SK-N-SH (cell line): ENCODE data around the gene IL1RL2.

ENCODE experiments used
- CHD2 ChIP-seq: fragments of 150-350 bp; IDR thresholded peaks from 2 replicates; pipeline ENCODE4 v1.6.1; 2018; ENCODE audit warnings: low read length; ENCODE audit not compliant: partially characterized antibody
- CTCF ChIP-seq: fragments of 200-600 bp; sonication (generic); IDR thresholded peaks from 2 replicates; pipeline ENCODE4 v1.6.1; 2017; ENCODE audit warnings: antibody characterized with exemption, mild to moderate bottlenecking, moderate library complexity
- FOXJ3 ChIP-seq: sonication (generic); formaldehyde crosslinking; IDR thresholded peaks from 2 replicates; pipeline ENCODE4 v1.5.1; 2020; ENCODE audit warnings: mild to moderate bottlenecking, missing genetic modification reagents
- RAD21 ChIP-seq: IDR thresholded peaks from 2 replicates; pipeline ENCODE4 v1.6.1; 2012; ENCODE audit warnings: mild to moderate bottlenecking, low read length
- TF ChIP-seq, protein P1 (sequence below): IDR thresholded peaks from 2 replicates; pipeline ENCODE4 v1.6.1; 2012; ENCODE audit warnings: mild to moderate bottlenecking, low read depth, low read length, moderate library complexity

DNA sequence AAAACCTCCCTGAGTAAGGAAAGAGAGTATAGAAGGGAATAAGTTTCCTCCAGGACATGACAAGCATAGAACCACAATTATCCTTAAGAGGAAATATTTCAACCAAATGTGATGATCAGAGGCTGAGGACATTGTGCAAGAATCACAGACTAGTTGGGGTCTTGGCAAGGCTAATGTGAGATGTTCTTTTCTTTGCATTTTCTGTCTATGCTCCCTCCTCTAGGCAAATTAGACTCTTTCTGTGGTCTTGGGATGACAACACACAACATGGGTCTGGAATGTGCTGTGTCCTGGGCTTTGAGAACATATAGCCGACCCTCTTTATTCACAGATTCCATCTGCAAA lies 92.5 kb downstream of the IL1RL2 start:
- TF ChIP-seq RAD21 (no peak), CHD2 (no peak), FOXJ3 (CRISPR knock-in tag) (no peak), CTCF (no peak)
- TF ChIP-seq, protein P1, sequence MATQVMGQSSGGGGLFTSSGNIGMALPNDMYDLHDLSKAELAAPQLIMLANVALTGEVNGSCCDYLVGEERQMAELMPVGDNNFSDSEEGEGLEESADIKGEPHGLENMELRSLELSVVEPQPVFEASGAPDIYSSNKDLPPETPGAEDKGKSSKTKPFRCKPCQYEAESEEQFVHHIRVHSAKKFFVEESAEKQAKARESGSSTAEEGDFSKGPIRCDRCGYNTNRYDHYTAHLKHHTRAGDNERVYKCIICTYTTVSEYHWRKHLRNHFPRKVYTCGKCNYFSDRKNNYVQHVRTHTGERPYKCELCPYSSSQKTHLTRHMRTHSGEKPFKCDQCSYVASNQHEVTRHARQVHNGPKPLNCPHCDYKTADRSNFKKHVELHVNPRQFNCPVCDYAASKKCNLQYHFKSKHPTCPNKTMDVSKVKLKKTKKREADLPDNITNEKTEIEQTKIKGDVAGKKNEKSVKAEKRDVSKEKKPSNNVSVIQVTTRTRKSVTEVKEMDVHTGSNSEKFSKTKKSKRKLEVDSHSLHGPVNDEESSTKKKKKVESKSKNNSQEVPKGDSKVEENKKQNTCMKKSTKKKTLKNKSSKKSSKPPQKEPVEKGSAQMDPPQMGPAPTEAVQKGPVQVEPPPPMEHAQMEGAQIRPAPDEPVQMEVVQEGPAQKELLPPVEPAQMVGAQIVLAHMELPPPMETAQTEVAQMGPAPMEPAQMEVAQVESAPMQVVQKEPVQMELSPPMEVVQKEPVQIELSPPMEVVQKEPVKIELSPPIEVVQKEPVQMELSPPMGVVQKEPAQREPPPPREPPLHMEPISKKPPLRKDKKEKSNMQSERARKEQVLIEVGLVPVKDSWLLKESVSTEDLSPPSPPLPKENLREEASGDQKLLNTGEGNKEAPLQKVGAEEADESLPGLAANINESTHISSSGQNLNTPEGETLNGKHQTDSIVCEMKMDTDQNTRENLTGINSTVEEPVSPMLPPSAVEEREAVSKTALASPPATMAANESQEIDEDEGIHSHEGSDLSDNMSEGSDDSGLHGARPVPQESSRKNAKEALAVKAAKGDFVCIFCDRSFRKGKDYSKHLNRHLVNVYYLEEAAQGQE: no peak
